GM23248 (cell line): Measurements from ENCODE around the gene TNNT2. TPM values are rescaled to one million over a fixed set of nuclear protein-coding genes. Genes with fewer than 3 reads are reported as not detected.

ENCODE experiments used
- DNase-seq: peaks from one replicate; pipeline ENCODE4 v3.0.0-alpha.2; 2015
- H2AFZ ChIP-seq: fragments of 200-600 bp; sonication (generic); 2 replicates; pipeline ENCODE4 v1.6.1; 2016; ENCODE audit warnings: antibody characterized with exemption
- H3F3A ChIP-seq: fragments of 200-600 bp; sonication (generic); 2 replicates; pipeline ENCODE4 v1.6.1; 2016; ENCODE audit warnings: mild to moderate bottlenecking, antibody characterized with exemption, mixed run types; ENCODE audit not compliant: insufficient read depth
- H3K27ac ChIP-seq: fragments of 200-600 bp; sonication (generic); 2 replicates; pipeline ENCODE4 v1.5.1; 2016; ENCODE audit warnings: mild to moderate bottlenecking
- H3K27me3 ChIP-seq: fragments of 200-600 bp; sonication (generic); replicated peaks from 2 replicates; pipeline ENCODE4 v1.6.1; 2016; ENCODE audit warnings: mild to moderate bottlenecking; ENCODE audit not compliant: insufficient read depth
- H3K36me3 ChIP-seq: fragments of 200-600 bp; sonication (generic); 2 replicates; pipeline ENCODE4 v1.6.1; 2016; ENCODE audit warnings: low read depth, mild to moderate bottlenecking
- H3K4me1 ChIP-seq: fragments of 200-600 bp; sonication (generic); 2 replicates; pipeline ENCODE4 v1.6.1; 2016; ENCODE audit warnings: mild to moderate bottlenecking; ENCODE audit not compliant: insufficient read depth
- H3K4me2 ChIP-seq: fragments of 200-600 bp; sonication (generic); one replicate; pipeline ENCODE4 v1.6.1; 2016; ENCODE audit warnings: mild to moderate bottlenecking; ENCODE audit not compliant: unreplicated experiment
- H3K4me3 ChIP-seq: fragments of 200-600 bp; sonication (generic); 2 replicates; pipeline ENCODE4 v1.5.1; 2016; ENCODE audit warnings: mild to moderate bottlenecking
- H3K79me2 ChIP-seq: fragments of 200-600 bp; sonication (generic); 2 replicates; pipeline ENCODE4 v1.6.1; 2016; ENCODE audit warnings: mild to moderate bottlenecking; ENCODE audit not compliant: insufficient read depth
- H3K9ac ChIP-seq: fragments of 200-600 bp; sonication (generic); 2 replicates; pipeline ENCODE4 v1.6.1; 2016; ENCODE audit warnings: mild to moderate bottlenecking
- H3K9me2 ChIP-seq: fragments of 200-600 bp; sonication (generic); 2 replicates; pipeline ENCODE4 v1.6.1; 2016; ENCODE audit warnings: mixed run types, mild to moderate bottlenecking, moderate library complexity; ENCODE audit not compliant: insufficient read depth
- H3K9me3 ChIP-seq: fragments of 200-600 bp; sonication (generic); one replicate; pipeline ENCODE4 v1.6.1; 2017; ENCODE audit warnings: low read depth
- H4K20me1 ChIP-seq: fragments of 200-600 bp; sonication (generic); 2 replicates; pipeline ENCODE4 v1.6.0; 2016; ENCODE audit not compliant: insufficient read depth
- EZH2 ChIP-seq: fragments of 200-600 bp; sonication (generic); IDR thresholded peaks from 2 replicates; pipeline ENCODE4 v1.6.1; 2018; ENCODE audit warnings: antibody characterized with exemption, mild to moderate bottlenecking; ENCODE audit not compliant: insufficient read depth, poor library complexity, severe bottlenecking
- EZH2phosphoT487 ChIP-seq: fragments of 200-600 bp; sonication (generic); IDR thresholded peaks from 2 replicates; pipeline ENCODE4 v1.6.1; 2018; ENCODE audit warnings: antibody characterized with exemption, moderate library complexity, mild to moderate bottlenecking, low read depth; ENCODE audit not compliant: insufficient read depth
- WGBS, 2 experiments: methylation state at CpG; one replicate each; pipeline ENCODE4 v1.1.6; 2015 to 2017; ENCODE audit warnings: low lambda C conversion rate in 2 of 2, low coverage in 1 of 2; ENCODE audit errors: missing lambda C conversion rate in 2 of 2; 5-methylcytosine and 5-hydroxymethylcytosine counted together
- in situ Hi-C: fragments of 300-500 bp; cut with MboI; formaldehyde crosslinking; loops from 2 replicates; pipeline ENCODE4 v1.15.0; 2020
- polyA plus RNA-seq: library from polyadenylated mRNA; unstranded; fragments of >200 nt; fragmentation: Nextera tagmentation; extraction: Ambion mirVana; gene quantifications from 2 replicates; pipeline ENCODE4 v1.2.1, GENCODE V29; 2016
- total RNA-seq: library from RNA; depleted of rRNA; stranded (reverse); fragments of >200 nt; shearing (Covaris generic); gene quantifications from 2 replicates; pipeline ENCODE4 v1.2.3, GENCODE V29; 2014

TNNT2 gene
- total and polyA plus RNA-seq, 2 experiments from 2014 or later, result not detected

DNA sequence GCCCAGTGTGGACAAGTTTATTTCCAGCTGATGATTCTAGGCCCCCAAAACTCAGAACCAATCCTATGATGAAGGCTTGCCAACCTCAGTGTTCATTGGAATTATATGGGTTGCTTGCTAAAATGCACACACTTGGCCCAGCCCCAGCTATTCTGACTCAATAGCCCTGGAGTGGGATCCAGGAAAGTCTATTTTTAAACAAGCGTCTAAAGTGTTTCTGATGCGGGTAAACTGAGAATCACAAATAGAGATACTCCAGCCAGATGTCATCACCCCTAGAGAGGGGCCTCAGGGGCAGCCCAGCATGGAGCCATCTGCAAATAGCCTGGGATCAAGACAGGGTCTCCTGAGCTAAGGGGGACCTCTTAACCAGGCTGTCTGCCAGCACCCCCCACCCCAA lies 48.2 kb downstream of the TNNT2 start:
- Histone ChIP-seq H3K4me3 (no peak overlapping the region), H3K36me3 (no peaks in the 10 kb centered on the region), H2AFZ (no peak overlapping the region), H3K4me2 (no peak overlapping the region), H4K20me1 (no peaks in the 10 kb centered on the region), H3K4me1 (no peaks in the 10 kb centered on the region), H3K27me3 (peaks cover 4% of the 10 kb centered on the region; the same call in 1 of the 2 replicates), H3K27ac (no peak overlapping the region), H3K79me2 (no peaks in the 10 kb centered on the region), H3F3A (no peaks in the 10 kb centered on the region), H3K9me3 (no peaks in the 10 kb centered on the region), H3K9ac (no peak overlapping the region), H3K9me2 (no peaks in the 10 kb centered on the region)
- TF ChIP-seq EZH2 (no peak), EZH2phosphoT487 (no peak)
- in situ Hi-C loops, result no loop called here
- WGBS, 2 experiments, result 70 to 73% methylated on average over 2 of the region's 2 CpGs
- DNase-seq, result peak; percentile 60

DNA sequence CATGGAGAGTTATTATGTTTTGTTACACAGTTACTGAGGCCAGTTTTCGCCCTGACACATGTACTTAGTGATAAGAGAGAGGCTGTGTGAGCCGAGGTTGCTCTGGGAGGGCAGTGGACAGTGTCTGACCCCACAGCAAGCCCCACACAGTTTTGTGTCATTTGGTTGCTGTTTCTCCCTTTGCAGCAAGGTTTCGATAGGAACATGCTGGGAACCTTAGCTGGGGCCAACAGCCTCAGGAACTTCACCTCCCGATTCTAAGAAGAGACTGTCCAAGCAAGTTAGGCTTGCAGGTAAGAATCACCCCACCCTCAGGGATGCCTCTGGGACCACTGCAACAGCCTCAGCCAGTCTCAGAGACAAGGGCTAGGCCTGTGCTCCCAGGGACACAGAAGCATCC lies 48.9 kb downstream of the TNNT2 start:
- Histone ChIP-seq H3K9ac (no peak overlapping the region), H3K4me1 (no peaks in the 10 kb centered on the region), H3K4me3 (no peak overlapping the region), H4K20me1 (no peaks in the 10 kb centered on the region), H3K27ac (no peak overlapping the region), H3K9me2 (no peaks in the 10 kb centered on the region), H3K27me3 (peaks cover 4% of the 10 kb centered on the region; the same call in 1 of the 2 replicates), H3F3A (no peaks in the 10 kb centered on the region), H3K79me2 (no peaks in the 10 kb centered on the region), H3K9me3 (no peaks in the 10 kb centered on the region), H2AFZ (no peak overlapping the region), H3K36me3 (no peaks in the 10 kb centered on the region), H3K4me2 (no peak overlapping the region)
- DNase-seq, result no peak
- in situ Hi-C loops, result no loop called here
- 85 to 93% methylated on average over 4 of the region's 4 CpGs for WGBS, 2 experiments
- TF ChIP-seq EZH2phosphoT487, result no peak
- TF ChIP-seq EZH2, result no peak

DNA sequence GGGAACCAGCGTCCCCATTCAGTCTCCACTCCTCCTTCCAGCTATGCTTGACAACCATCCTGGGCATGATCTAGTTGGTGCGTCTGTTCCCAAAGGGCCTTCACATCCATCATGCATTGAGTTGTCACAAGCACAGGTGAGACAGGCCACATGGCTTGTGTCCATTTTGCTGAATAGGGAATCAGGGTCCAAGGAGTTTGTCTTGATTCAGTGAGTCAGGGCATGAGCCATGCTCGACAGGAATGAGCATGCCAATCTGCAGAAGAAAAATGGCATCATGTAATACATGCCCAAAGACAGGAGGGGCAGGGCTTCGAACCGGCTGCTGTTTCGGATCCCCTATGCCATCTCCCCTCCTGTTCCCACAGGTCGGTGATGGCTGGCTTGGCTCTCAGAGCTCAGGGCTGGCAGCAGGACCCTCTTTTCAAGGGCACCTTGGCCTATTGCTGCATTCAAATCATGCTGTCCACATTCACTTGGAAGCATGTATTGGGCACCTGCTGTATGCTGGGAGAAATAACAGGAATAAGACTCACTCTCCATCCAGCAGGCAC lies 49.7 kb downstream of the TNNT2 start:
- DNase-seq, result no peak

DNA sequence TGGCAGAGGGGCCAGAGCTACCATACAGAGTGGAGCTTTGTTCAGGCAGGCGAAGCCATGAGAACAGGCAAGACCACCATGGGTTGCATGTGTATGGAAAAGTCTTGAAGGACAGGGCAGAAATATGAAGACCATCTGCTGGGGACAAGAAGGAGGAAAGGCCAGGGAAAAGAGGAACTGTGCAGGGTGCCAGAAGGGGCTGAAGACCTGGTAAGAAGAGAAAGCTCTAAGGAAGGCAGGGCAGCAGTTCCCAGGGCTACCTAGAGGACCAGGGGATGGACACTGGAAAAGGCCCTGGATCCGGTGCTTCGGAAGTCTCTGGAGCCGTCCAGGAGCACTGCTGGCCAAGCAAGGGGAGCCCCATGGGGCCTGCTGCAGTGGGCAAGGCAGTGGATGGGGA lies 50.8 kb downstream of the TNNT2 start:
- Histone ChIP-seq H3K79me2 (no peaks in the 10 kb centered on the region), H3K27ac (no peak overlapping the region), H3F3A (no peaks in the 10 kb centered on the region), H4K20me1 (no peaks in the 10 kb centered on the region), H3K9ac (no peak overlapping the region), H3K4me3 (no peak overlapping the region), H3K9me2 (no peaks in the 10 kb centered on the region), H3K4me1 (no peaks in the 10 kb centered on the region), H3K9me3 (no peaks in the 10 kb centered on the region), H3K36me3 (no peaks in the 10 kb centered on the region), H3K27me3 (peaks cover 4% of the 10 kb centered on the region; the same call in 1 of the 2 replicates), H2AFZ (no peak overlapping the region), H3K4me2 (no peak overlapping the region)
- DNase-seq, result no peak
- TF ChIP-seq EZH2 (no peak), EZH2phosphoT487 (no peak)
- 56 to 57% methylated on average over 4 of the region's 4 CpGs for WGBS, 2 experiments
- in situ Hi-C loops, result no loop called here

More for the DNA sequence above, 49.7 kb downstream of the TNNT2 start:
- H3K9ac ChIP-seq, result no peak overlapping the region
- no peak overlapping the region for H2AFZ ChIP-seq
- in situ Hi-C loops, result no loop called here
- no peak overlapping the region for H3K4me3 ChIP-seq
- H3K27me3 ChIP-seq, result peaks cover 4% of the 10 kb centered on the region; the same call in 1 of the 2 replicates
- no peaks in the 10 kb centered on the region for H3K9me2 ChIP-seq
- no peaks in the 10 kb centered on the region for H3K36me3 ChIP-seq
- 78 to 88% methylated on average over 7 of the region's 7 CpGs for WGBS, 2 experiments
- H3K79me2 ChIP-seq, result no peaks in the 10 kb centered on the region
- no peak overlapping the region for H3K4me2 ChIP-seq
- TF ChIP-seq EZH2phosphoT487 (no peak), EZH2 (no peak)
- H3K4me1 ChIP-seq, result no peaks in the 10 kb centered on the region
- no peaks in the 10 kb centered on the region for H4K20me1 ChIP-seq
- H3K9me3 ChIP-seq, result no peaks in the 10 kb centered on the region
- no peaks in the 10 kb centered on the region for H3F3A ChIP-seq
- no peak overlapping the region for H3K27ac ChIP-seq
